Endothelial cell of umbilical vein (primary cell): Measurements from ENCODE around the gene EVI2B. TPM values are rescaled to one million over a fixed set of nuclear protein-coding genes. Genes with fewer than 3 reads are reported as not detected.

Experiments used
- BruUV-seq: library from RNA; stranded (reverse); fragments of 400-500 nt; replicated peaks from 2 replicates; lab custom pipeline; 2021; lab: Mats Ljungman, UMichigan
- CTCF ChIA-PET: fragments of 300-600, 350-600 bp; sonication (Branson Sonifier 250); formaldehyde crosslinking; loops from one replicate; lab custom pipeline; 2021; ENCODE audit warnings: antibody characterized with exemption, inconsistent platforms; lab: Charles Lee
- POLR2A ChIA-PET: fragments of 300-600, 350-600 bp; sonication (Branson Sonifier 250); formaldehyde crosslinking; loops from one replicate; lab custom pipeline; 2021; ENCODE audit warnings: antibody characterized with exemption, inconsistent platforms; lab: Charles Lee
- DNase-seq: peaks from one replicate; pipeline ENCODE4 v3.0.0-alpha.2; 2011; ENCODE audit warnings: low read depth, low spot score
- FAIRE-seq: peaks from 2 replicates; lab custom pipeline; 2011; peaks lifted over from hg19 to GRCh38; lab: Jason Lieb, UNC
- H2AFZ ChIP-seq: 2 replicates; pipeline ENCODE4 v1.6.0; 2012; ENCODE audit warnings: low read depth, low read length, control low read depth, inconsistent platforms
- H3K27ac ChIP-seq: 2 replicates; pipeline ENCODE4 v1.5.1; 2011; ENCODE audit warnings: low read depth, mild to moderate bottlenecking, control low read depth, low read length, moderate library complexity; ENCODE audit not compliant: insufficient read depth
- H3K27me3 ChIP-seq, 2 experiments: 2 replicates each; pipeline versions ENCODE4 v1.6.0 to v1.6.1; 2011; ENCODE audit warnings: low read length in 2 of 2, mixed read lengths in 1 of 2; ENCODE audit not compliant: control insufficient read depth in 2 of 2, insufficient read depth in 2 of 2
- H3K36me3 ChIP-seq, 2 experiments: 2 replicates in 1 of 2; 3 replicates in 1 of 2; pipeline ENCODE4 v1.5.1; 2011; ENCODE audit warnings: low read length in 2 of 2, mild to moderate bottlenecking in 1 of 2, moderate library complexity in 1 of 2; ENCODE audit not compliant: control insufficient read depth in 2 of 2, insufficient read depth in 2 of 2; ENCODE audit errors: extremely low read depth in 1 of 2
- H3K4me1 ChIP-seq: 3 replicates; pipeline ENCODE4 v1.5.1; 2011; ENCODE audit warnings: mild to moderate bottlenecking, low read length; ENCODE audit not compliant: control insufficient read depth, insufficient read depth; ENCODE audit errors: extremely low read depth
- H3K4me2 ChIP-seq: 2 replicates; pipeline ENCODE4 v1.6.1; 2011; ENCODE audit warnings: low read length, control low read depth, mixed read lengths; ENCODE audit not compliant: insufficient read depth
- H3K4me3 ChIP-seq, 3 experiments: fragments of 200-600 bp in 1 of 3; sonication (generic), shearing (Covaris generic) in 1 of 3; replicated peaks in 1 of 3; 2 replicates each; pipeline ENCODE4 v1.5.1; 2011 to 2016; ENCODE audit warnings: control low read depth in 3 of 3, low read length in 3 of 3, mild to moderate bottlenecking in 2 of 3, inconsistent platforms in 1 of 3, low read depth in 1 of 3, moderate library complexity in 1 of 3; ENCODE audit not compliant: insufficient read depth in 1 of 3
- H3K79me2 ChIP-seq: 2 replicates; pipeline ENCODE4 v1.6.0; 2012; ENCODE audit warnings: low read length, inconsistent platforms; ENCODE audit not compliant: control insufficient read depth, insufficient read depth
- H3K9ac ChIP-seq: replicated peaks from 2 replicates; pipeline ENCODE3; 2011; ENCODE audit warnings: low read length, control low read depth; ENCODE audit not compliant: insufficient read depth; ENCODE audit errors: extremely low read depth
- H3K9me1 ChIP-seq: replicated peaks from 3 replicates; pipeline ENCODE4 v1.6.0; 2011; ENCODE audit warnings: mild to moderate bottlenecking, low read length; ENCODE audit not compliant: control insufficient read depth, insufficient read depth; ENCODE audit errors: extremely low read depth
- H3K9me3 ChIP-seq: replicated peaks from 2 replicates; pipeline ENCODE4 v1.5.1; 2012; ENCODE audit warnings: low read length, inconsistent platforms; ENCODE audit not compliant: control insufficient read depth, insufficient read depth
- H4K20me1 ChIP-seq: replicated peaks from 2 replicates; pipeline ENCODE3; 2011; ENCODE audit warnings: mild to moderate bottlenecking, low read length; ENCODE audit not compliant: control insufficient read depth, insufficient read depth; ENCODE audit errors: extremely low read depth
- CTCF ChIP-seq, 2 donors: IDR thresholded peaks; 1 replicate in 1 of 2; 2 replicates in 1 of 2; pipeline ENCODE4 v1.5.1; 2011; ENCODE audit warnings: low read length in 2 of 2, mild to moderate bottlenecking in 2 of 2, moderate library complexity in 2 of 2, control low read depth in 1 of 2, inconsistent platforms in 1 of 2, low read depth in 1 of 2; ENCODE audit not compliant: insufficient read depth in 1 of 2; ENCODE audit errors: extremely low read depth in 1 of 2
- EZH2 ChIP-seq: IDR thresholded peaks from 2 replicates; pipeline ENCODE4 v1.6.1; 2012; ENCODE audit warnings: borderline replicate concordance, low read depth, mild to moderate bottlenecking, moderate library complexity, low read length, inconsistent platforms; ENCODE audit not compliant: severe bottlenecking
- FOS ChIP-seq: IDR thresholded peaks from 2 replicates; pipeline ENCODE4 v1.6.1; 2011; ENCODE audit warnings: mild to moderate bottlenecking, low read length, moderate library complexity, borderline replicate concordance; ENCODE audit not compliant: insufficient read depth
- JUN ChIP-seq: IDR thresholded peaks from 2 replicates; pipeline ENCODE4 v1.6.1; 2011; ENCODE audit warnings: borderline replicate concordance, low read depth; ENCODE audit not compliant: insufficient read length, insufficient read depth
- POLR2A ChIP-seq: IDR thresholded peaks from 2 replicates; pipeline ENCODE4 v1.6.1; 2012; ENCODE audit warnings: low read depth, mild to moderate bottlenecking, control low read depth, low read length
- dilution Hi-C: fragments of 300-500 bp; cut with MboI; formaldehyde crosslinking; loops from one replicate; pipeline ENCODE4 v1.15.0; 2019; ENCODE audit warnings: low sequenced_read_pairs; ENCODE audit not compliant: extremely low pct_ligation_motif_present
- intact Hi-C: fragments of 100-400 bp; cut with micrococcal nuclease; formaldehyde crosslinking; loops from one replicate; pipeline ENCODE4 v1.10.0; 2022
- polyA plus RNA-seq, 4 experiments: library from polyadenylated mRNA; depleted of rRNA in 3 of 4; stranded (reverse) in 3 of 4; unstranded in 1 of 4; fragments of >200 nt; gene quantifications; 2 replicates each; pipeline versions ENCODE4 v1.2.1 to v1.2.3, GENCODE V29; 2011 to 2012; ENCODE audit warnings: missing spikeins in 1 of 4
- total RNA-seq: library from RNA; stranded (reverse); gene quantifications from 2 replicates; pipeline ENCODE4 v1.2.3, GENCODE V29; 2021

EVI2B gene
- total and polyA plus RNA-seq, 2 donors (not counting 3 experiments of a cell fraction or from before 2014, with no cell fraction given) = 1.7 to 1.9 TPM

- FAIRE-seq (no peak), DNase-seq (no peak)
- Histone ChIP-seq H3K4me3 (no peak overlapping the region), H3K36me3 (no peaks in the 10 kb centered on the region), H3K9ac (no peak overlapping the region), H3K79me2 (peaks cover 5% of the 10 kb centered on the region), H3K9me1 (no peaks in the 10 kb centered on the region), H4K20me1 (no peaks in the 10 kb centered on the region), H3K4me1 (peaks cover 17% of the 10 kb centered on the region), H3K4me2 (no peak overlapping the region), H2AFZ (no peak overlapping the region), H3K27ac (no peak overlapping the region), H3K27me3 (no peaks in the 10 kb centered on the region), H3K9me3 (no peaks in the 10 kb centered on the region)
- TF ChIP-seq POLR2A (no peak), FOS (no peak), JUN (no peak), EZH2 (no peak), CTCF (IDR thresholded peaks at IDR 0.05; ENCODE audit: extremely low read depth in 1 of 2, insufficient read depth in 1 of 2, low read depth in 1 of 2, low read length in 2 of 2) (no peak)
- ChIA-PET POLR2A (no interaction called here), CTCF (no interaction called here)
- dilution Hi-C loops = no loop called here
- BruUV-seq = no TSS peak
- intact Hi-C loops = no loop called here
These were observed 4.3 kb downstream of the EVI2B start for GRCh38 chr17:31309556-31309955.
